ENCODE results near the gene CSNK1G1.

The CSNK1G1 gene

DNA sequence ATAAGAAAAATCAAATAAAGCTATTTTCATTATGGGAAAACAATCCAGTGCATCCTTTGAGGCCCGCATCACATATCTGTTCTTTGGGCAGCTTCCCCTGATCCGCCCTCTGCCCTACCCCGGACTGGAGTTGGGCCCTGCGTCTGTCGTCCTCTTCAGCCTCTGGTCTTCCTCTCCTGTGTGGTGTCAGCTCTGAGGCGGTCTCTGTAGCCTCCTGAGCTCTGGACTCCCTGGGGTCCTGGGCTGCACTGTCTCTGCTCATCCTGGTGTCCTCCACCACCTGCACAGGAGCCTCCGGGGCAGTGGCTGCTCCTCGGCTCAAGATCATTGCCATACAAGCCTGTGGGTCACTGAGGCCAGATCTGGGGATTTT, 211.8 kb downstream of the CSNK1G1 start:
- H3K9me3 ChIP-seq (ENCODE audit: control insufficient read depth, insufficient read depth, low read depth, low read length), result no peaks in the 10 kb centered on the region
- no peak overlapping the region for H3K27ac ChIP-seq (ENCODE audit: low read depth, low read length)
- H3K4me1 ChIP-seq (ENCODE audit: control insufficient read depth, insufficient read depth, low read length), result no peaks in the 10 kb centered on the region; the same call in 1 of the 2 replicates
- peaks cover 12% of the 10 kb centered on the region for H3K36me3 ChIP-seq (ENCODE audit: control insufficient read depth, insufficient read depth, low read length)
- H3K9ac ChIP-seq (ENCODE audit: low read length), result no peak overlapping the region
- H3K4me3 ChIP-seq (ENCODE audit: low read depth, low read length), result no peak overlapping the region
- no peaks in the 10 kb centered on the region for H3K27me3 ChIP-seq (ENCODE audit: control insufficient read depth, insufficient read depth, low read length)

DNA sequence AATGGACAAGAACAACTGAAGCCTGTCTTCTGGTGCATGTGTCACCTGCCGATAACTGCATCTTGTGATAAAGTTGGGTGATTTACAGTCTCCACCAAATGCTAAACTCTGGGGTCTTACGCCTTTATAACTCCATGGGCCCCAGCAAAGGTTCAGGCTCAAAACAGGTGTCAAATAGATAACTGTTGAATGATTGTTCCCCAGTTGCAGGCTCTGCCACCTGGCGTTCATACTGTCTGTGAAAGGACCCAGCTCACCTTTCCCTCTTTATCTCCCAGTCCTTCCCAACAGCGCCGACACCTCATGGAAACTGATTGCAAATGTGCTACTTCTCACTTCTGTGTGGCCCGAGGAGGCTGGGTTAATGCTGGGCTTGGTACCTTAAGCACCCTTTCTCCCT, 212.7 kb downstream of the CSNK1G1 start:
- Histone ChIP-seq H3K4me3 (ENCODE audit: low read depth, low read length) (no peak overlapping the region), H3K27ac (ENCODE audit: low read depth, low read length) (no peak overlapping the region), H3K27me3 (ENCODE audit: control insufficient read depth, insufficient read depth, low read length) (no peaks in the 10 kb centered on the region), H3K9me3 (ENCODE audit: control insufficient read depth, insufficient read depth, low read depth, low read length) (no peaks in the 10 kb centered on the region), H3K36me3 (ENCODE audit: control insufficient read depth, insufficient read depth, low read length) (peaks cover 18% of the 10 kb centered on the region), H3K9ac (ENCODE audit: low read length) (no peak overlapping the region), H3K4me1 (ENCODE audit: control insufficient read depth, insufficient read depth, low read length) (no peaks in the 10 kb centered on the region; the same call in 1 of the 2 replicates)

DNA sequence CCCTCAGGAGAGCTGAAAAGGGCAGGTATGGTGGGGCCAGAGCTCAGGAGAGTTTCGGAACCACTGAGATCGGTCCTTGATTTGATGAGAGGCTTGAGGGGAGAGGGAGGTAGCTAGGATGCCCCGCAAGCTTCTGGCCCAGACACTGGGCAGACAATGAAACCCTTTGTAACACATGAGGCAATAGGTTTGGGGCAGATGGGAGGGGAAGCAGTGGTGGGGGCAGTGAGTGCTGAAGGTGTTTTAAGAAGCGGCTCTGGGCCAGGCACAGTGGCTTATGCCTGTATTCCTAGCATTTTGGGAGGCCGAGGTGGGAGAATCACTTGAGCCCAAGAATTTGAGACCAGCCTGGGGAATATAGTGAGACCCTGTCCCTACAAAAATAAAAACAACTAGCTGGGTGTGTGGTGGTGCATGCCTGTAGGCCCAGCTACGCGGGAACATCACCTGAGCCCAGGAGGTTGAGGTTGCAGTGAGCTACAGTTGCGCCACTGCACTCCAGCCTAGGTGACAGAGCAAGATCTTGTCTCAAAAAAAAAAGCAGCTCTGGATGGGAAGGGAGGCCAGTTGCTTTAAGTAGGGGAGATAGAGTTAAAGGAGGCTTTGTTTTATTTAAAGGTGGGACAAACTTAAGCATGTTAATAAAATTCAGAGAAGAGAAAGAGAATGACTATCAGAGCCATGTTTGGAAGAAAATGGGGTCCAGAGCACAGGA, 214.0 kb downstream of the CSNK1G1 start:
- Histone ChIP-seq H3K36me3 (ENCODE audit: control insufficient read depth, insufficient read depth, low read length) (peaks cover 31% of the 10 kb centered on the region), H3K4me1 (ENCODE audit: control insufficient read depth, insufficient read depth, low read length) (no peaks in the 10 kb centered on the region; the same call in 1 of the 2 replicates), H3K27ac (ENCODE audit: low read depth, low read length) (no peak overlapping the region), H3K4me3 (ENCODE audit: low read depth, low read length) (no peak overlapping the region), H3K27me3 (ENCODE audit: control insufficient read depth, insufficient read depth, low read length) (no peaks in the 10 kb centered on the region), H3K9ac (ENCODE audit: low read length) (no peak overlapping the region), H3K9me3 (ENCODE audit: control insufficient read depth, insufficient read depth, low read depth, low read length) (no peaks in the 10 kb centered on the region)

- Histone ChIP-seq H3K27ac (ENCODE audit: low read depth, low read length) (no peak overlapping the region), H3K9me3 (ENCODE audit: control insufficient read depth, insufficient read depth, low read depth, low read length) (no peaks in the 10 kb centered on the region), H3K36me3 (ENCODE audit: control insufficient read depth, insufficient read depth, low read length) (peaks cover 46% of the 10 kb centered on the region), H3K27me3 (ENCODE audit: control insufficient read depth, insufficient read depth, low read length) (no peaks in the 10 kb centered on the region), H3K4me3 (ENCODE audit: low read depth, low read length) (no peak overlapping the region), H3K9ac (ENCODE audit: low read length) (no peak overlapping the region), H3K4me1 (ENCODE audit: control insufficient read depth, insufficient read depth, low read length) (no peaks in the 10 kb centered on the region)
These were observed 217.5 kb downstream of the CSNK1G1 start for GRCh38 chr15:64138331-64138941.

DNA sequence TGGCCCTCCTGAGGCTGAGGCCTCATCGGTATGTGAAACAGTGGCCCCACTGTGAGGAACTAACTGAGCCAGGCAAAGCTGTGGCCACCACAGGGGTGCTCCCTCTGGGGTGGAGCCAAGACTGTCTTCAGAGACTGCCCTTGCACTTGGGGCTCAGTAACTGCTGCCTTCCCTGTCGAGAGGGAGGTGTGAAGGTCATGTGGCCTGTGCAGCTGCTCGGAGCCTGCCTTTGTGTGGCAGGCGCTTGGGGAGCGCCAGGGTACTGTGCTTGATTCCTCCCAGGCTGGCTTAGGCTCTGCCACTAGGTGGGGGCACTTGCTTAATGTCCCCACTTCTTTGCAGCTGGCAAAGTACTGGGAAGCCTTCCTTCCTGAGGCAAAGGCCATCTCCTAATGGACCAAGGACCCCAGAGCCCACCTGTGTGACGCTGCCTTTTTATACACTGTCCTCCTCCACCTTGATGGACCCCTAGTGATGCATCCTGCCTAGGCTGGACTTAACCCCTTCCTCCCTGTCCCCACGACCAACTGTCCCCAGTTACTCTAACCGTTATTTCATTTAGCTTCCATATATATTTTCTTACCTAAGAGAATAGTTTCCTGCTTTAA, 218.6 kb downstream of the CSNK1G1 start:
- no peak overlapping the region for H3K4me3 ChIP-seq (ENCODE audit: low read depth, low read length)
- H3K36me3 ChIP-seq (ENCODE audit: control insufficient read depth, insufficient read depth, low read length), result peaks cover 51% of the 10 kb centered on the region
- no peaks in the 10 kb centered on the region for H3K9me3 ChIP-seq (ENCODE audit: control insufficient read depth, insufficient read depth, low read depth, low read length)
- no peaks in the 10 kb centered on the region for H3K27me3 ChIP-seq (ENCODE audit: control insufficient read depth, insufficient read depth, low read length)
- no peaks in the 10 kb centered on the region for H3K4me1 ChIP-seq (ENCODE audit: control insufficient read depth, insufficient read depth, low read length)
- H3K9ac ChIP-seq (ENCODE audit: low read length), result no peak overlapping the region
- H3K27ac ChIP-seq (ENCODE audit: low read depth, low read length), result no peak overlapping the region

DNA sequence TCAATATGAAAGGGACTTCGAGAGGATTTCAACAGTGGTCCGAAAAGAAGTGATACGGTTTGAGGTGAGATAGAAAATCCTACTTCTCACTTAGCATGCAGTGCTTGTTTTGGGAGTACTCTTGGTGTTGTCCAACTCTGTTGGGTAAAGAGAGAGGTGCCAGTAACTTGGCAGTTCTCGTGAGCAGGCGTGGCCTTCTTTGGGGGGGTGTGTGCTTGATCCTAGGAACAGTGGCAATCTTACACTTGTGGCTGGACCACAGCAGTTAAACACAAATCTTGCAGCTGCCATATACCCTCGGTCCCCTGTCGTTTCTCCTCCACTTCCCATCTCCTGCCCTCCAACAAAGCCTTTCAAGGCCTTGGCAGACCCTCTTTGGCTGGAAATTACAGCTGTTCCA, 219.6 kb downstream of the CSNK1G1 start:
- Histone ChIP-seq H3K4me3 (ENCODE audit: low read depth, low read length) (no peak overlapping the region), H3K4me1 (ENCODE audit: control insufficient read depth, insufficient read depth, low read length) (no peaks in the 10 kb centered on the region), H3K27me3 (ENCODE audit: control insufficient read depth, insufficient read depth, low read length) (no peaks in the 10 kb centered on the region), H3K36me3 (ENCODE audit: control insufficient read depth, insufficient read depth, low read length) (peaks cover 61% of the 10 kb centered on the region), H3K9ac (ENCODE audit: low read length) (no peak overlapping the region), H3K9me3 (ENCODE audit: control insufficient read depth, insufficient read depth, low read depth, low read length) (no peaks in the 10 kb centered on the region), H3K27ac (ENCODE audit: low read depth, low read length) (no peak overlapping the region)

GRCh38 chr15:64134345-64134829, 221.6 kb downstream of the CSNK1G1 start:
- Histone ChIP-seq H3K36me3 (ENCODE audit: control insufficient read depth, insufficient read depth, low read length) (peaks cover 81% of the 10 kb centered on the region), H3K9ac (ENCODE audit: low read length) (no peak overlapping the region), H3K27me3 (ENCODE audit: control insufficient read depth, insufficient read depth, low read length) (no peaks in the 10 kb centered on the region), H3K27ac (ENCODE audit: low read depth, low read length) (no peak overlapping the region), H3K4me3 (ENCODE audit: low read depth, low read length) (no peak overlapping the region), H3K4me1 (ENCODE audit: control insufficient read depth, insufficient read depth, low read length) (no peaks in the 10 kb centered on the region), H3K9me3 (ENCODE audit: control insufficient read depth, insufficient read depth, low read depth, low read length) (no peaks in the 10 kb centered on the region)

- H3K27ac ChIP-seq (ENCODE audit: low read depth, low read length), result no peak overlapping the region
- peaks cover 84% of the 10 kb centered on the region for H3K36me3 ChIP-seq (ENCODE audit: control insufficient read depth, insufficient read depth, low read length)
- H3K4me3 ChIP-seq (ENCODE audit: low read depth, low read length), result no peak overlapping the region
- no peak overlapping the region for H3K9ac ChIP-seq (ENCODE audit: low read length)
- H3K4me1 ChIP-seq (ENCODE audit: control insufficient read depth, insufficient read depth, low read length), result no peaks in the 10 kb centered on the region
- H3K9me3 ChIP-seq (ENCODE audit: control insufficient read depth, insufficient read depth, low read depth, low read length), result no peaks in the 10 kb centered on the region
- no peaks in the 10 kb centered on the region for H3K27me3 ChIP-seq (ENCODE audit: control insufficient read depth, insufficient read depth, low read length)
These were observed 222.2 kb downstream of the CSNK1G1 start for GRCh38 chr15:64133623-64134344.

DNA sequence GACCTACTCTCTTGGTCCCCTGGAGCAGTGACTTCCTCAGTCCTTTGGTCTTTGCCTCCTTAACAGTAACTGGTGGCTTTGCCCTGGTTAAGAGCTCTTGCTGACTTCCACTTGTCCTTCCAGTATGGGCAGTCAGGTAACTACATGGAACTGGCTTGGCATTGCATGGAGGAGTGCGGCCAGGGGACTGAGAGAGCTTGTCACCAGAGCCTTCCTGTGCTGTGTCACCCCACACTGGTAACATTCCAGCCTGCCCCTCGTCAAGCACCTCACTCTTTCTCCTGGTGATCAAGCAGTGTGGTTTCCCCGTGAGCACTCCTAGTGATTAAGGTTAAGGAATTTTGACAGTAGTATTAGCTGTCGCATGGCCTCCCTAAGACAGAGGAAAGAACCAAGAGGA, 223.8 kb downstream of the CSNK1G1 start:
- no peaks in the 10 kb centered on the region for H3K27me3 ChIP-seq (ENCODE audit: control insufficient read depth, insufficient read depth, low read length)
- H3K9me3 ChIP-seq (ENCODE audit: control insufficient read depth, insufficient read depth, low read depth, low read length), result no peaks in the 10 kb centered on the region
- peaks cover 83% of the 10 kb centered on the region for H3K36me3 ChIP-seq (ENCODE audit: control insufficient read depth, insufficient read depth, low read length)
- H3K9ac ChIP-seq (ENCODE audit: low read length), result no peak overlapping the region
- H3K4me1 ChIP-seq (ENCODE audit: control insufficient read depth, insufficient read depth, low read length), result no peaks in the 10 kb centered on the region
- no peak overlapping the region for H3K4me3 ChIP-seq (ENCODE audit: low read depth, low read length)
- H3K27ac ChIP-seq (ENCODE audit: low read depth, low read length), result no peak overlapping the region

- peaks cover 82% of the 10 kb centered on the region for H3K36me3 ChIP-seq (ENCODE audit: control insufficient read depth, insufficient read depth, low read length)
- H3K4me3 ChIP-seq (ENCODE audit: low read depth, low read length), result no peak overlapping the region
- H3K9ac ChIP-seq (ENCODE audit: low read length), result no peak overlapping the region
- H3K9me3 ChIP-seq (ENCODE audit: control insufficient read depth, insufficient read depth, low read depth, low read length), result no peaks in the 10 kb centered on the region
- no peaks in the 10 kb centered on the region for H3K4me1 ChIP-seq (ENCODE audit: control insufficient read depth, insufficient read depth, low read length)
- no peak overlapping the region for H3K27ac ChIP-seq (ENCODE audit: low read depth, low read length)
- H3K27me3 ChIP-seq (ENCODE audit: control insufficient read depth, insufficient read depth, low read length), result no peaks in the 10 kb centered on the region
These were observed 224.4 kb downstream of the CSNK1G1 start for GRCh38 chr15:64131547-64131946.

GRCh38 chr15:64130159-64130558, 225.8 kb downstream of the CSNK1G1 start:
- Histone ChIP-seq H3K36me3 (ENCODE audit: control insufficient read depth, insufficient read depth, low read length) (peaks cover 79% of the 10 kb centered on the region), H3K4me3 (ENCODE audit: low read depth, low read length) (no peak overlapping the region), H3K9me3 (ENCODE audit: control insufficient read depth, insufficient read depth, low read depth, low read length) (no peaks in the 10 kb centered on the region), H3K27ac (ENCODE audit: low read depth, low read length) (no peak overlapping the region), H3K27me3 (ENCODE audit: control insufficient read depth, insufficient read depth, low read length) (no peaks in the 10 kb centered on the region), H3K9ac (ENCODE audit: low read length) (no peak overlapping the region), H3K4me1 (ENCODE audit: control insufficient read depth, insufficient read depth, low read length) (no peaks in the 10 kb centered on the region)
